ENCODE results near the gene PRR30. TPM values are rescaled to one million over a fixed set of nuclear protein-coding genes. Genes with fewer than 3 reads are reported as not detected.

The PRR30 gene
- total and polyA plus RNA-seq, 2 of the 4 experiments (the other 2 are of a cell fraction), result not detected

DNA sequence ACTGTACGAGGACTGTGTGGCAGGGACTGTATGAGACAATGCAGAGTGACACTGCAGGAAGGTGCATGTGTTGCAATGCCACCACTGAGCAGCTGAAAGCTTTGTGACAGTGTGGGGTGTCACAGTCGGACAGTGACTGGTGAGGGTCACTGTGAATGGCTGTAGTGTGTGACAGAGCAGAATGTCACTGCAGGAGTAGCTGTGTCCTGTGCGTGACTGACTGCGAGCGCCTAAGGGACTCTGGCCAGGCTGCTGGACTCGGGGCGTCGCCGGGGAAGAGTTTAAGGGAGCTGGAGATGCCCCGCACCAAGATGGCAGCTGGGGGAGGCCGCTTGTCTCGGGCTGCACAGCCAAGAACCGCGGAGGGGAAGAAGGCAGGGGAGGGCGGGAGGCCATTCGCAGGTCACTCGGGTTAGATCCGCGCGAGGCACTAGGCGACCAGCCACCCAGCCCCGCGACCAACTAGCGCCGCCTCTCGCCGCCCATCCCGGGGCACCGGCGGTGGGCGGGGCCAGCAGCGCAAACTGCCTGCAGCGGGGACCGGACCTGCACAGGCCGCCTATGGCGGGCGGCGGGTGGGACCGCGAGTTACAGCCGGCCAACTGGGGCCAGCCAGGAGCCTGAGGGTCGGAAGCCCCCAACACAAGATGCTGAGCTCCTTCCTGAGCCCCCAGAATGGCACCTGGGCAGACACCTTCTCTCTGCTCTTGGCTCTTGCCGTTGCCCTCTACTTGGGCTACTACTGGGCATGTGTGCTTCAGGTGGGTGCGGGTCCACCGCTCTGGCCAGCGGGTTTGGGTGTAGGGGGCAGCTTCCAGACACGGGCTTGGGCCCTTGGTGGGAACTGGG, 15.7 kb downstream of the PRR30 start, which contains the start of gene ABHD1:
TSS of gene ABHD1 (plus strand) at position 514 of the 849 bp plus-strand sequence. CDS start at position 648, 134 bp downstream.
- Histone ChIP-seq H3K27ac (ENCODE audit: insufficient read depth, low read length) (no peak within 1 kb of the TSS), H4K20me1 (ENCODE audit: insufficient read depth, low read length) (no peaks in the 10 kb centered on the region), H3K27me3 (ENCODE audit: control insufficient read depth, insufficient read depth, low read length) (peaks cover 46% of the 10 kb centered on the region), H4K5ac (ENCODE audit: low read depth, low read length) (peak within 1 kb of the TSS; percentile 88; the same call in 1 of the 2 replicates), H2BK5ac (ENCODE audit: low read depth, low read length, poor library complexity, severe bottlenecking) (no peak within 1 kb of the TSS), H4K8ac (ENCODE audit: low read depth in 2 of 2, low read length in 2 of 2) (peak within 1 kb of the TSS in 1 of 2 experiments; percentile 79; a peak in 3 of 4 replicates), H2BK15ac (ENCODE audit: low read depth, low read length) (no peak within 1 kb of the TSS; the same call in 2 of the 3 replicates), H4K91ac (ENCODE audit: insufficient read depth, low read depth, low read length) (peak within 1 kb of the TSS; percentile 37; the same call in 1 of the 2 replicates), H3K4me2 (ENCODE audit: low read depth, low read length) (peak within 1 kb of the TSS; percentile 81), H2BK20ac (ENCODE audit: low read depth, low read length) (no peak within 1 kb of the TSS), H3K9me3 (ENCODE audit: control insufficient read depth, insufficient read depth, low read length) (peaks cover 6% of the 10 kb centered on the region; the same call in 1 of the 2 replicates), H3K4me1 (ENCODE audit: control insufficient read depth, insufficient read depth, low read length) (peaks cover 4% of the 10 kb centered on the region), H3K4ac (ENCODE audit: low read depth, low read length) (no peak within 1 kb of the TSS), H3K9ac (ENCODE audit: low read depth, low read length) (0 out of 2 replicates have a peak within 1 kb of the TSS, but pooled peaks have one; percentile 18), H2BK120ac (ENCODE audit: low read depth, low read length) (no peak within 1 kb of the TSS), H3K36me3 (ENCODE audit: control insufficient read depth, insufficient read depth, low read length) (no peaks in the 10 kb centered on the region), H3K18ac (ENCODE audit: low read depth, low read length) (no peak within 1 kb of the TSS), H3K56ac (ENCODE audit: extremely low read depth, insufficient read depth, low read length) (no peak within 1 kb of the TSS), H3K9me1 (ENCODE audit: insufficient read depth, low read length) (peaks cover 4% of the 10 kb centered on the region; the same call in 1 of the 2 replicates), H3K79me1 (ENCODE audit: low read depth in 1 of 2, low read length in 2 of 2) (no peaks in the 10 kb centered on the region), H3K4me3 (ENCODE audit: insufficient read depth, low read depth, low read length) (peak within 1 kb of the TSS; percentile 57), H2AK5ac (ENCODE audit: low read depth, low read length) (no peak within 1 kb of the TSS; the same call in 1 of the 2 replicates), H2AFZ (replicated peaks; ENCODE audit: low read length, poor library complexity) (peak within 1 kb of the TSS; percentile 93), H3K23ac (ENCODE audit: low read depth, low read length) (peak within 1 kb of the TSS; percentile 2; the same call in 1 of the 2 replicates), H2AK9ac (replicated peaks; ENCODE audit: low read depth, low read length, poor library complexity) (peak within 1 kb of the TSS; percentile 68), H3K14ac (replicated peaks; ENCODE audit: low read depth, low read length) (no peak within 1 kb of the TSS; the same call in 1 of the 2 replicates)
- peak; percentile 89 for ATAC-seq (ENCODE audit: low read depth)
- BruUV-seq (replicated peaks), result no TSS peak
- intact Hi-C loops (cut with micrococcal nuclease), result no loop called here
- POLR2A ChIA-PET (ENCODE audit: unreplicated experiment), result interaction anchor here (0.5 kb wide), 1 partner anchor 42 kb away, joined by 7 read pairs; no protein-coding TSS in a partner anchor
- 10% methylated on average over 13 of the region's 47 CpGs; no CpG with 5 or more reads in 1 of the 2 experiments for WGBS, 2 experiments (ENCODE audit: extremely low coverage in 2 of 2, insufficient read length in 1 of 2)
- no peak for DNase-seq
- CTCF ChIA-PET, result interaction anchor here (0.8 kb wide), 1 partner anchor 14 kb away, joined by 3 read pairs; no protein-coding TSS in a partner anchor
- in situ Hi-C loops (cut with MboI; ENCODE audit: low sequenced_read_pairs), result no loop called here
- dilution Hi-C loops (cut with HindIII; ENCODE audit: low sequenced_read_pairs, unreplicated experiment), result no loop called here
- TF ChIP-seq, protein P1, sequence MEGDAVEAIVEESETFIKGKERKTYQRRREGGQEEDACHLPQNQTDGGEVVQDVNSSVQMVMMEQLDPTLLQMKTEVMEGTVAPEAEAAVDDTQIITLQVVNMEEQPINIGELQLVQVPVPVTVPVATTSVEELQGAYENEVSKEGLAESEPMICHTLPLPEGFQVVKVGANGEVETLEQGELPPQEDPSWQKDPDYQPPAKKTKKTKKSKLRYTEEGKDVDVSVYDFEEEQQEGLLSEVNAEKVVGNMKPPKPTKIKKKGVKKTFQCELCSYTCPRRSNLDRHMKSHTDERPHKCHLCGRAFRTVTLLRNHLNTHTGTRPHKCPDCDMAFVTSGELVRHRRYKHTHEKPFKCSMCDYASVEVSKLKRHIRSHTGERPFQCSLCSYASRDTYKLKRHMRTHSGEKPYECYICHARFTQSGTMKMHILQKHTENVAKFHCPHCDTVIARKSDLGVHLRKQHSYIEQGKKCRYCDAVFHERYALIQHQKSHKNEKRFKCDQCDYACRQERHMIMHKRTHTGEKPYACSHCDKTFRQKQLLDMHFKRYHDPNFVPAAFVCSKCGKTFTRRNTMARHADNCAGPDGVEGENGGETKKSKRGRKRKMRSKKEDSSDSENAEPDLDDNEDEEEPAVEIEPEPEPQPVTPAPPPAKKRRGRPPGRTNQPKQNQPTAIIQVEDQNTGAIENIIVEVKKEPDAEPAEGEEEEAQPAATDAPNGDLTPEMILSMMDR (conservative IDR thresholded peaks at IDR 0.05; ENCODE audit: low read depth, low read length), result no peak
- TF ChIP-seq FOS (IDR thresholded peaks at IDR 0.05; ENCODE audit: low read depth, low read length) (no peak), POLR2A (IDR thresholded peaks at IDR 0.05; ENCODE audit: low read depth, low read length) (no peak), MAZ (IDR thresholded peaks at IDR 0.05; ENCODE audit: borderline replicate concordance, low read depth, low read length) (no peak), RAD21 (IDR thresholded peaks at IDR 0.05; ENCODE audit: low read length) (no peak), CHD1 (IDR thresholded peaks at IDR 0.05; ENCODE audit: low read depth, low read length) (no peak), RCOR1 (IDR thresholded peaks at IDR 0.05; ENCODE audit: insufficient replicate concordance, low read length) (no peak), SMC3 (IDR thresholded peaks at IDR 0.05; ENCODE audit: low read depth, low read length) (no peak)
- TF ChIP-seq, protein P2, sequence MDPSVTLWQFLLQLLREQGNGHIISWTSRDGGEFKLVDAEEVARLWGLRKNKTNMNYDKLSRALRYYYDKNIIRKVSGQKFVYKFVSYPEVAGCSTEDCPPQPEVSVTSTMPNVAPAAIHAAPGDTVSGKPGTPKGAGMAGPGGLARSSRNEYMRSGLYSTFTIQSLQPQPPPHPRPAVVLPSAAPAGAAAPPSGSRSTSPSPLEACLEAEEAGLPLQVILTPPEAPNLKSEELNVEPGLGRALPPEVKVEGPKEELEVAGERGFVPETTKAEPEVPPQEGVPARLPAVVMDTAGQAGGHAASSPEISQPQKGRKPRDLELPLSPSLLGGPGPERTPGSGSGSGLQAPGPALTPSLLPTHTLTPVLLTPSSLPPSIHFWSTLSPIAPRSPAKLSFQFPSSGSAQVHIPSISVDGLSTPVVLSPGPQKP (IDR thresholded peaks at IDR 0.05; ENCODE audit: borderline replicate concordance, low read depth, low read length), result no peak
- TF ChIP-seq, protein P3, sequence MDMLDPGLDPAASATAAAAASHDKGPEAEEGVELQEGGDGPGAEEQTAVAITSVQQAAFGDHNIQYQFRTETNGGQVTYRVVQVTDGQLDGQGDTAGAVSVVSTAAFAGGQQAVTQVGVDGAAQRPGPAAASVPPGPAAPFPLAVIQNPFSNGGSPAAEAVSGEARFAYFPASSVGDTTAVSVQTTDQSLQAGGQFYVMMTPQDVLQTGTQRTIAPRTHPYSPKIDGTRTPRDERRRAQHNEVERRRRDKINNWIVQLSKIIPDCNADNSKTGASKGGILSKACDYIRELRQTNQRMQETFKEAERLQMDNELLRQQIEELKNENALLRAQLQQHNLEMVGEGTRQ (IDR thresholded peaks at IDR 0.05; ENCODE audit: low read depth, low read length), result no peak

Measured in IMR-90 (cell line).